ENCODE results near the gene IL12RB2.

DNA sequence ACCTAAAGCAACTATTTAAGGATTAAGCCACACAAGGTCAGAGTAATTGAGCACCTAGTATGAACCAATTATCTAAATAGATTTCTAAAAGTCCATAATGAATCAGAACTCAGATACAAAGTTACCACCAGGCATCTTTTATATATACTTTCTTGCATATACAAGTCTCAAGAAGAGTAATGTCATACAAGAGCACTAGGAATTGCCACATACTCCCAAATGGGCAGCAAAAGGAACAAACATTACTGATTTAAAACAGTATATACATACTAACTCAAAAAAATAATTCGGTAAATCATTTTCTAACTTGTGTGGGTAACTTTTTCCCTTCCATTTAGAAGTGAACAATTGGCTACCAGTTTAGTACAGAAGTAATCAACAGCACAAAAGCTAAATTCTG is 100.5 kb downstream of the IL12RB2 start:
- no peak for TF ChIP-seq SIN3A (IDR thresholded peaks at IDR 0.05; ENCODE audit: borderline replicate concordance, insufficient read depth, low read length)
- no peak for TF ChIP-seq FOXP2 (optimal IDR thresholded peaks at IDR 0.05; ENCODE audit: borderline replicate concordance, extremely low read depth, extremely low read length, insufficient read depth)
- TF ChIP-seq, protein P1, sequence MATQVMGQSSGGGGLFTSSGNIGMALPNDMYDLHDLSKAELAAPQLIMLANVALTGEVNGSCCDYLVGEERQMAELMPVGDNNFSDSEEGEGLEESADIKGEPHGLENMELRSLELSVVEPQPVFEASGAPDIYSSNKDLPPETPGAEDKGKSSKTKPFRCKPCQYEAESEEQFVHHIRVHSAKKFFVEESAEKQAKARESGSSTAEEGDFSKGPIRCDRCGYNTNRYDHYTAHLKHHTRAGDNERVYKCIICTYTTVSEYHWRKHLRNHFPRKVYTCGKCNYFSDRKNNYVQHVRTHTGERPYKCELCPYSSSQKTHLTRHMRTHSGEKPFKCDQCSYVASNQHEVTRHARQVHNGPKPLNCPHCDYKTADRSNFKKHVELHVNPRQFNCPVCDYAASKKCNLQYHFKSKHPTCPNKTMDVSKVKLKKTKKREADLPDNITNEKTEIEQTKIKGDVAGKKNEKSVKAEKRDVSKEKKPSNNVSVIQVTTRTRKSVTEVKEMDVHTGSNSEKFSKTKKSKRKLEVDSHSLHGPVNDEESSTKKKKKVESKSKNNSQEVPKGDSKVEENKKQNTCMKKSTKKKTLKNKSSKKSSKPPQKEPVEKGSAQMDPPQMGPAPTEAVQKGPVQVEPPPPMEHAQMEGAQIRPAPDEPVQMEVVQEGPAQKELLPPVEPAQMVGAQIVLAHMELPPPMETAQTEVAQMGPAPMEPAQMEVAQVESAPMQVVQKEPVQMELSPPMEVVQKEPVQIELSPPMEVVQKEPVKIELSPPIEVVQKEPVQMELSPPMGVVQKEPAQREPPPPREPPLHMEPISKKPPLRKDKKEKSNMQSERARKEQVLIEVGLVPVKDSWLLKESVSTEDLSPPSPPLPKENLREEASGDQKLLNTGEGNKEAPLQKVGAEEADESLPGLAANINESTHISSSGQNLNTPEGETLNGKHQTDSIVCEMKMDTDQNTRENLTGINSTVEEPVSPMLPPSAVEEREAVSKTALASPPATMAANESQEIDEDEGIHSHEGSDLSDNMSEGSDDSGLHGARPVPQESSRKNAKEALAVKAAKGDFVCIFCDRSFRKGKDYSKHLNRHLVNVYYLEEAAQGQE (IDR thresholded peaks at IDR 0.05; ENCODE audit: insufficient read depth in 1 of 2, low read depth in 2 of 2, low read length in 2 of 2), result no peak
- no peak for TF ChIP-seq TAF1 (IDR thresholded peaks at IDR 0.05; ENCODE audit: borderline replicate concordance, insufficient read depth, low read length)
- TF ChIP-seq POLR2AphosphoS5 (IDR thresholded peaks at IDR 0.05; ENCODE audit: low read depth, low read length), result no peak

All from PFSK-1 (cell line).